NCI-H128 (cell line): ENCODE measurements around the gene TRIM44.
"Not testable (repeated sequence)": the region's sequence is repeated elsewhere in the genome, so short reads cannot be mapped to it uniquely, and the experiment has no call there.

Experiments used
- DNase-seq: peaks from one replicate; lab custom pipeline; 2025; ENCODE audit not compliant: unreplicated experiment; lab: John Stamatoyannopoulos, UW

Gene TRIM44

GRCh38 chr11:35750981-35751663 is 88.5 kb downstream of the TRIM44 start:
- no peak for DNase-seq

- DNase-seq = no peak
Measured at GRCh38 chr11:35751664-35752061, 89.1 kb downstream of the TRIM44 start.

GRCh38 chr11:35752115-35752514 is 89.5 kb downstream of the TRIM44 start:
- no peak for DNase-seq

GRCh38 chr11:35753573-35753972 is 91.0 kb downstream of the TRIM44 start:
- DNase-seq = not testable (repeated sequence)

- DNase-seq = not testable (repeated sequence)
Measured at GRCh38 chr11:35759951-35760350, 97.4 kb downstream of the TRIM44 start.

GRCh38 chr11:35761899-35762298 is 99.3 kb downstream of the TRIM44 start:
- DNase-seq = no peak

- DNase-seq = no peak
Measured at GRCh38 chr11:35763301-35763700, 100.7 kb downstream of the TRIM44 start.

- no peak for DNase-seq
Measured at GRCh38 chr11:35763765-35764164, 101.2 kb downstream of the TRIM44 start.

- no peak for DNase-seq
Measured at GRCh38 chr11:35764417-35764816, 101.8 kb downstream of the TRIM44 start.

GRCh38 chr11:35765211-35765610 is 102.6 kb downstream of the TRIM44 start:
- DNase-seq = no peak

- DNase-seq = no peak
Measured at GRCh38 chr11:35766651-35767050, 104.1 kb downstream of the TRIM44 start.

- not testable (repeated sequence) for DNase-seq
Measured at GRCh38 chr11:35770425-35770824, 107.8 kb downstream of the TRIM44 start.

- no peak for DNase-seq
Measured at GRCh38 chr11:35771722-35772121, 109.1 kb downstream of the TRIM44 start.

GRCh38 chr11:35777241-35777640 is 114.7 kb downstream of the TRIM44 start:
- DNase-seq = not testable (repeated sequence)

- not testable (repeated sequence) for DNase-seq
Measured at GRCh38 chr11:35778943-35779342, 116.4 kb downstream of the TRIM44 start.

- no peak for DNase-seq
Measured at GRCh38 chr11:35779409-35779808, 116.8 kb downstream of the TRIM44 start.

GRCh38 chr11:35780951-35781860 is 118.6 kb downstream of the TRIM44 start:
- no peak for DNase-seq

- DNase-seq = no peak
Measured at GRCh38 chr11:35781861-35782470, 119.4 kb downstream of the TRIM44 start.

- no peak for DNase-seq
Measured at GRCh38 chr11:35783809-35784208, 121.2 kb downstream of the TRIM44 start.

GRCh38 chr11:35784699-35785098 is 122.1 kb downstream of the TRIM44 start:
- no peak for DNase-seq

- no peak for DNase-seq
Measured at GRCh38 chr11:35785287-35786167, 123.0 kb downstream of the TRIM44 start.
